Ectodermal cell (in vitro differentiated cells): ENCODE data around the gene ASXL1.

Experiments used
- H3K27ac ChIP-seq: 2 replicates; pipeline ENCODE4 v1.7.0; 2013; ENCODE audit warnings: mild to moderate bottlenecking, low read depth, low read length; ENCODE audit not compliant: insufficient read depth, poor library complexity, severe bottlenecking
- H3K27me3 ChIP-seq: 2 replicates; pipeline ENCODE4 v1.7.0; 2013; ENCODE audit warnings: mild to moderate bottlenecking, low read length; ENCODE audit not compliant: insufficient read depth, control insufficient read depth, poor library complexity, severe bottlenecking
- H3K36me3 ChIP-seq: one replicate; pipeline ENCODE4 v1.7.0; 2013; ENCODE audit warnings: low read length; ENCODE audit not compliant: control insufficient read depth, insufficient read depth
- H3K4me1 ChIP-seq: one replicate; pipeline ENCODE4 v1.7.0; 2013; ENCODE audit warnings: low read length; ENCODE audit not compliant: control insufficient read depth, insufficient read depth
- H3K4me3 ChIP-seq: 2 replicates; pipeline ENCODE4 v1.7.0; 2013; ENCODE audit warnings: low read depth, low read length, control low read depth; ENCODE audit not compliant: insufficient read depth
- H3K9me3 ChIP-seq: 2 replicates; pipeline ENCODE4 v1.7.0; 2013; ENCODE audit warnings: mild to moderate bottlenecking, low read length, moderate library complexity; ENCODE audit not compliant: control insufficient read depth
- WGBS, 2 experiments: methylation state at CpG; one replicate each; pipeline ENCODE4 v1.1.7; 2013; ENCODE audit warnings: missing lambda C conversion rate in 2 of 2; 5-methylcytosine and 5-hydroxymethylcytosine counted together

Gene ASXL1

GRCh38 chr20:32473231-32474008 is 115.3 kb downstream of the ASXL1 start:
- H3K9me3 ChIP-seq = no peaks in the 10 kb centered on the region
- peaks cover 8% of the 10 kb centered on the region for H3K36me3 ChIP-seq
- 74 to 75% methylated on average over 29 of the region's 29 CpGs for WGBS, 2 experiments
- no peaks in the 10 kb centered on the region for H3K27me3 ChIP-seq
- H3K4me1 ChIP-seq = peaks cover 64% of the 10 kb centered on the region
- H3K4me3 ChIP-seq = peak overlapping the region; percentile 10
- peak overlapping the region; percentile 87 for H3K27ac ChIP-seq

- Histone ChIP-seq H3K9me3 (no peaks in the 10 kb centered on the region), H3K27me3 (no peaks in the 10 kb centered on the region), H3K4me3 (peak overlapping the region; percentile 10), H3K36me3 (peaks cover 8% of the 10 kb centered on the region), H3K4me1 (peaks cover 64% of the 10 kb centered on the region), H3K27ac (peak overlapping the region; percentile 87)
- 91% methylated on average over 18 of the region's 18 CpGs for WGBS, 2 experiments
Observed at GRCh38 chr20:32474009-32474716, 116.0 kb downstream of the ASXL1 start.

- Histone ChIP-seq H3K27ac (peak overlapping the region; percentile 90), H3K36me3 (peaks cover 8% of the 10 kb centered on the region), H3K4me3 (no peak overlapping the region), H3K27me3 (no peaks in the 10 kb centered on the region), H3K9me3 (no peaks in the 10 kb centered on the region), H3K4me1 (peaks cover 65% of the 10 kb centered on the region)
- WGBS, 2 experiments = 77 to 79% methylated on average over 8 of the region's 8 CpGs
Observed at GRCh38 chr20:32474717-32474966, 116.5 kb downstream of the ASXL1 start.

GRCh38 chr20:32474967-32475811 is 117.1 kb downstream of the ASXL1 start:
- Histone ChIP-seq H3K27me3 (no peaks in the 10 kb centered on the region), H3K36me3 (peaks cover 8% of the 10 kb centered on the region), H3K4me3 (peak overlapping the region; percentile 13), H3K27ac (peak overlapping the region; percentile 90), H3K4me1 (peaks cover 65% of the 10 kb centered on the region), H3K9me3 (no peaks in the 10 kb centered on the region)
- WGBS, 2 experiments = 31 to 32% methylated on average over 28 of the region's 28 CpGs

GRCh38 chr20:32476684-32477593 is 118.8 kb downstream of the ASXL1 start:
- H3K27ac ChIP-seq = no peak overlapping the region
- 87 to 88% methylated on average over 22 of the region's 22 CpGs for WGBS, 2 experiments
- H3K27me3 ChIP-seq = no peaks in the 10 kb centered on the region
- H3K36me3 ChIP-seq = peaks cover 8% of the 10 kb centered on the region
- peaks cover 70% of the 10 kb centered on the region for H3K4me1 ChIP-seq
- no peak overlapping the region for H3K4me3 ChIP-seq
- no peaks in the 10 kb centered on the region for H3K9me3 ChIP-seq

- Histone ChIP-seq H3K9me3 (no peaks in the 10 kb centered on the region), H3K36me3 (peaks cover 1% of the 10 kb centered on the region), H3K4me3 (no peak overlapping the region), H3K27me3 (no peaks in the 10 kb centered on the region), H3K27ac (no peak overlapping the region), H3K4me1 (peaks cover 66% of the 10 kb centered on the region)
- WGBS, 2 experiments = 94% methylated on average over 11 of the region's 11 CpGs
Observed at GRCh38 chr20:32477594-32478512, 119.7 kb downstream of the ASXL1 start.

GRCh38 chr20:32478576-32478975 is 120.4 kb downstream of the ASXL1 start:
- H3K27me3 ChIP-seq = no peaks in the 10 kb centered on the region
- WGBS, 2 experiments = 95 to 96% methylated on average over 7 of the region's 7 CpGs
- no peaks in the 10 kb centered on the region for H3K36me3 ChIP-seq
- no peak overlapping the region for H3K27ac ChIP-seq
- H3K9me3 ChIP-seq = no peaks in the 10 kb centered on the region
- peaks cover 59% of the 10 kb centered on the region for H3K4me1 ChIP-seq
- H3K4me3 ChIP-seq = no peak overlapping the region

- H3K27me3 ChIP-seq = no peaks in the 10 kb centered on the region
- no peaks in the 10 kb centered on the region for H3K36me3 ChIP-seq
- peaks cover 55% of the 10 kb centered on the region for H3K4me1 ChIP-seq
- H3K27ac ChIP-seq = no peak overlapping the region
- no peak overlapping the region for H3K4me3 ChIP-seq
- H3K9me3 ChIP-seq = no peaks in the 10 kb centered on the region
- 94 to 95% methylated on average over 5 of the region's 5 CpGs for WGBS, 2 experiments
Observed at GRCh38 chr20:32479012-32479411, 120.9 kb downstream of the ASXL1 start.

- Histone ChIP-seq H3K27ac (no peak overlapping the region), H3K4me3 (no peak overlapping the region), H3K4me1 (peaks cover 47% of the 10 kb centered on the region), H3K27me3 (no peaks in the 10 kb centered on the region), H3K36me3 (no peaks in the 10 kb centered on the region), H3K9me3 (no peaks in the 10 kb centered on the region)
- 72 to 78% methylated on average over 2 of the region's 2 CpGs for WGBS, 2 experiments
Observed at GRCh38 chr20:32479697-32480171, 121.6 kb downstream of the ASXL1 start.
